Ammon's horn (tissue), 1 donor: ENCODE results near the gene AKIRIN2.
"Not testable (repeated sequence)": the region's sequence is repeated elsewhere in the genome, so short reads cannot be mapped to it uniquely, and the experiment has no call there.

Experiments used
- DNase-seq: peaks from one replicate; pipeline ENCODE4 v3.0.0-alpha.2; 2016; ENCODE audit warnings: low spot score

AKIRIN2 gene

DNA sequence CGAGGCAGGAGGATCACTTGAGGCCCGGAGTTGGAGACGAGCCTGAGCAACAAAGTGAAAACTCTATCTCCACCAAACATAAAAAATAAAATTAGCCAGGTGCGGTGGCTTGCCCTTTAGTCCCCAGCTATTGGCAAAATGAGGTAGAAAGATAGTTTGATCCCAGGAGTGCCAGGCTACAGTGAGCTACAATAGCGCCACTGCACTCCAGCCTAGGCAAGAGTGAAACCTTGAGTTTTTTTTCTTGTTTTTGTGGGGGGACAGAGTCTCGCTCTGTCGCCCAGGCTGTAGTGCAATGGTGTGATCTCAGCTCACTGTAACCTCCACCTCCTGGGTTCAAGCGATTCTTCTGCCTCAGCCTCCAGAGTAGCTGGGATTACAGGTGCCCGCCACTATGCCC is 14.1 kb downstream of the AKIRIN2 start:
- DNase-seq, result not testable (repeated sequence)

DNA sequence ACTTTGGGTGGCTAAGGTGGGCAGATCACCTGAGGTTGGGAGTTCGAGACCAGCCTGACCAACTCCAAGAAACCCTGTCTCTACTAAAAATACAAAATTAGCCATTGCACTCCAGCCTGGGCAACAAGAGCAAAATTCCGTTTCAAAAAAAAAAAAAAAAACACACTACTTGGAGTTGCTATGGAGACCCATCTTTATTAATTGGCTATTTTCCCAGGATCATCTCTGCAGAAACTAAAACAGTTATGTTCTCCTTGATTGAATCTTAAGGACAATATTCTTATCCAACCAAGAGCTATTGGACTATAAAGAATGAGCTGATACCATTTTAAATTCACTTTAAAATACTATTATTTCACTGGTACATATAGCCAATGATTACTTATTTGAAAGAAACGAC is 14.7 kb downstream of the AKIRIN2 start:
- no peak for DNase-seq

DNA sequence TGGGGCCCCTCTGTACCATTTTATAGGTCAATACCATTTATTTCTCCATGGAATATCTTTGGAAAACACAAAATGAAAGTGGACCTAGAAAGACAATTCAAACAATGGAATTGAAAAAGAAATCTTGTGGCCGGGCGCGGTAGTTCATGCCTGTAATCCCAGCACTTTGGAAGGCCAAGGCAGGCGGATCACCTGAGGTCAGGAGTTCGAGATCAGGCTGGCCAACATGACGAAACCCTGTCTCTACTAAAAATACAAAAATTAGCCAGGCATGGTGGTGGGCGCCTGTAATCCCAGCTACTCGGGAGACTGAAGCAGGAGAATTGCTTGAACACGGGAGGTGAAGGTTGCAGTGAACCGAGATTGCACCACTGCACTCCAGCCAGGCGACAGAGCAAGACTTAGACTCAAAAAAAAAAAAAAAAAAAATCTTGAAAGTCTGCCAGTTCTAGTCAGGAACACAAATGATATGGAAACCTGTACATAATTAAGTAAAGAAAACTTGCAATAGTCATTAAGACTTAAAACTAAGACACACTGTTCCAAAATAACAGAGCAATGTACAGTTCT is 15.3 kb downstream of the AKIRIN2 start:
- DNase-seq, result not testable (repeated sequence)

DNA sequence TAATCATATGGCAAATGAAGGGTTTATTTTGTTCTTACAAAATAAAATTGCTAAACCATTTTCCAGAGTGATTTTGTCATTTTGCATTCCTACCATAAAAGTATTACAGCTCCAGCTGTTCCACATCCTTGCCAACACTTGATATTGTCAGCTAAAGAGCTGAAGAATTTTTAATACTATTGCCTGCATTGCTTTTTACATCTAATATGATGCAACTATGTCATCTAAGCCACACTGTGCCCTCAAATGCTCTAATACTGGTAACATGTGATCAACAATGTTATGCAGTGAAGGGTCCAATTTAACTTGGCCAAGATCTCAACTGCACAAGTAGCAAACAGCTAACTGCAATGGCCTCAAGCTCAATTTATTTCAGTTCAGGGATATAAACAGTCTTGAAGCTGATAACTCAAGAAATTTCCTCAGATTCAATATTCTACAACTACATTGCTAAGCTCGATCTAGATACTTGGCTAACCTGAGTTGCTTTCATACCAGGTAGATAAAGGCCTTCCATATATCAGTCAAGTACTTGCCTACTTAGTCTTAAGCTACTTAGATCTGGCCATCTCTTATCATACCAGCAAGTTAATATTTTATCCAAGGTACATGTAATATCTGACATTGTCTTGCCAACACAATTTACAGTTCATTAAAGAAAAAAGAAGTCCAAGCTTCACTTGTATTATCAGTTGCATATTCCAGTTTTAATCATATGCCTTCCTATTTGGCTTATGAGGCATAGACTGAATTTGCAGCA is 17.0 kb downstream of the AKIRIN2 start:
- DNase-seq, result no peak

DNA sequence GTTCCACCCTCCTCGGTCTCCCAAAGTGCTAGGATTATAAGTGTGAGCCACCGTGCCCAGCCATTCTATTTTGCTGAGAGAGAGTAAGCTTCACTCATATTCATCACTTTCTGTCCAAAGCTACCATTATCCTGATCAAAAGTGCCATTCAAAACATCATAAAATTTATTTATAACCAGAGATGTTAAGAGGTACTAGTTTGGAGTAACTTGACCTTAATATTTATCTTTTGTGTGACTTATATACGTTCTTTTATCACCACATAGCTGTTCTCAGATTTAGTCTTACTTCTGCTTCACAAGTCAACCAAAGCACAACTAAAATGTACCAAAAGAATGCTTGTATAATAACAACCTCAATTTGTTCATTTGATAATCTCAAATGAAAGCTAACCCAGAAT is 18.1 kb downstream of the AKIRIN2 start:
- no peak for DNase-seq

DNA sequence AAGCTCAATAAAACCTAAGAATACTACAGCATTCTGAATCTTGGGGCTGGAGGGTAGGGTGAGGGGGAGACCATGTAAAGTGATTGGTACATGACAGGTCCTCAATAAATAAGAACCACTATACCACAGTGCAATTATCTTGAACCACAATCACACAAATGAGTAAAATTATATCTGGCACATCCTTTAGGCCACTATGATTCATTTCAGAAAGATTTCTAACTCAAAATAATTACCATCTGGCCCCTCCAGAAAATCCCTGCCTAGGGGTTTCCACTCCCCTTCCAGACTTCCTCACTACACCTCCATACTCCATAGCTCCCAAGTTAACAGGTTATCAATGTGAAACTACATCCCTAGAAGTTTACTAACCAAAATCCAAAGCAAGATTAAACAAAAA is 19.7 kb downstream of the AKIRIN2 start:
- DNase-seq, result no peak

DNA sequence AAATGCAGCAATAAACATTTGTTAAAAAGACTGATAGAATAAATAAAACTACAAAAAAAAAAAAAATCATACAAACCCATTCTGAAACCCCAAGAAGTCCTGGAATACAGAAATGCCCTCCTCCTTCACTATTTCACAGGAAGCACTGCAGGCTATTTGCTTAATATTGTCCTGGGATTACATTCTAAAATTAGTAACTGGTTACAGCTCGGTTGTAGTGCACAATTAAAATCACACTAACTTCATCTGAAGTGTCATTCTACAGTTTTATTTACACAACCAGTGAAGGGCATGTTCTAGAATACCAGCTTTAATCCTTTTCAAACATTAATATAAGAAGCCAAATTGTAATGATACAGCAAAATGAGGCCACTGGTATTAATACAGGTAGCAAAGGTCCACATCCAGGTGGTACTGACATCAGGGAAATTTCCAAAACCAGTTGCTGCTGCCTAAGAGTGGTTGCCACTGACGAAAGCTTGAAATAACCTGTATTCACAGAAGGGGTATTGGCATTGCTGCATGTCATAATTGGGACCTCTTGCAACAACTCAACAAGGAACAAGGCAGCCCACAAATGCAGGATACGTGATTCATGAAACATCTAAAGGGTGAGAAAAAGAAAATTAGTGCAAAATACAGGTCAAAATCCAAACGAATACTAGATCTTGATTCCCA is 26.9 kb downstream of the AKIRIN2 start:
- DNase-seq, result no peak

DNA sequence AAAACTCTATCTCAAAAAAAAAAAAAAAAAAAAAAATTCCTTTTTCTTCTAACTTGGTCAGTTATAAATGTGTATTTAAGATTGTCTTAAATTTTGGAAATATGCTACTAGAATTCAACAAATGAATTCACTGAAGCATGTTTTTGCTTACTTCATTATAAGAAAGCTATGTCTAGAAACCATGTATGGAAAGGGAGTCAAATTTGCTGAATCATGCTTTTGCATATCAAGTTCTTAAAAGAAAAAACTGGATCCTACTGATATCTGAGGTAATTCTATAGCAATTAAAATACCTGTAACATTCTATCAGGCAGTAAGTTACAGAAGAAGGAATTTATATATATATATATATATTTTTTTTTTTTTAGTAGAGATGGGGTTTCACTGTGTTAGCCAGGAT is 27.7 kb downstream of the AKIRIN2 start:
- DNase-seq, result no peak

DNA sequence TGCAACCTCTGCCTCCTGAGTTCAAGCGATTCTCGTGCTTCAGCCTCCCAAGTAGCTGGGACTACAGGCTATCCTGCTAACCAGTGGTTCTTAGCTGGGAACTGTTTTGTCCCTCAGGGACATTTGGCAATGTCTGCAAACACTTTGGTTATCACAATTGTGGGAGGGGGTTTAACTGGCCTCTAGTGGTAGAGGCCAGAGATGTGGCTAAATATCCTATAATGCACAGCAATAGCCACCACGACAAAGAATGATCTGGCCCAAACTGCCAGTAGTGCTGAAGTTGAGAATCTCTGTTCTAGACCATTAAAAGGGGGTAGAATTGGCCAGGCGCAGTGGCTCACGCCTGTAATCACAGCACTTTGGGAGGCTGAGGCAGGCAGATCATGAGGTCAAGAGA is 28.8 kb downstream of the AKIRIN2 start:
- DNase-seq, result no peak

DNA sequence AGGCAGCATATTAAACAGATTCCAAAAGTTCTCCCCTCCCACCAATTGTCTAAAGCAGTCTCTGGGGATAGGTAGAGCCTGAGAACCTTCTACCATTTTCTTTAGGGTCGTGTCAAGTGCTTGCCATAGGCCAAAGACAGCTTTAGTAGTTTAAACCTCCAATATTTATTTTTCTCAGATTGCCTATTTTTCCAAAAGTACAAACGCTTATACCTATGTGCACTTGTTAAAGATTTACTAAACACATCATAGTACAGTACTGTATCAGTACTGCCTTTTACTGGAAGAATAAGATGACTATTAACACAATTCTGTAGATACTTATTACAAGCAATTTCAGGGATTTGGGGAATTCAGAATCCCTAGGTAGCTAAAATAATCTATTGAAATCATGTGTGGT is 29.4 kb downstream of the AKIRIN2 start:
- no peak for DNase-seq

DNA sequence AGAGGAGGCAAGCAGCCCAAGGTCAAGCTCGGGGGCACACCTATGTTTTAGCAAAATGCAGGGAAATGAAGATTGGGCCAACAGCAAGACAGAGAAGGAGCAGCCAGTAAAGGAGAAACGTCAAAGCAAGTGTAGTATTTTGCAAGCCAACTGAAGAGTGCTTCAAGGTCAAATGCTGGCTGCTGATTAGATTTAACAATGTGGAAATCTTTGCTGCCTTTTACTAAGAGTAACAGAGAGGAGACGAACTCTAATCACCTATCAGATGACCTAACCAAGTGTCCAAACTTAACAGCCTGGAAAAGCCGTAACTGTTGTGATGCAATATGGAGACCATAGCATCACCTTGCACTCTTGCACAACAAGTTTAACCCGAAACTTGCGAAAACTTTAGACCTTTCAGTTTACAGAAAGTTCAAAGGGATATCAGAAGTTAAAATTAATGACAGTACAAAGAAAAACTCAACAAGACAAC is 30.4 kb downstream of the AKIRIN2 start:
- no peak for DNase-seq

DNA sequence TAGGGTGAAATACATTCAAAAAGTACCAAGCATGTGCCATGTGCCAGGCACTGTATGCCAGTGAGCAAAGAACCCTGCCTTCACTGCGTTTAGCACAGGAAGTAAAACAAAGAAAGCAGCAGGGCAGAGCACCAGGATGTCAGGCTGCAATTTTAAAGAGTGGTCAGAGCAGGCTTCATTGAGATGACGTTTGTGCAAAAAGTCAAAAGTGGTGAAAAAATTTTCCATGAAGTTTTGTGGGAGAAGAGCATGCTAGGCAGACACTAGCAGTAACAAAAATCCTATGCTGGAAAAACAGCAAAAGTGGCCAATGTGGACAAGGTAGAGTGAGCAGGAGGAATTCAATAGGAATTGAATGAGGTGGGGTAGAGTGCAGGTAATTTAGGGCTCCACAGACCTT is 31.3 kb downstream of the AKIRIN2 start:
- no peak for DNase-seq

DNA sequence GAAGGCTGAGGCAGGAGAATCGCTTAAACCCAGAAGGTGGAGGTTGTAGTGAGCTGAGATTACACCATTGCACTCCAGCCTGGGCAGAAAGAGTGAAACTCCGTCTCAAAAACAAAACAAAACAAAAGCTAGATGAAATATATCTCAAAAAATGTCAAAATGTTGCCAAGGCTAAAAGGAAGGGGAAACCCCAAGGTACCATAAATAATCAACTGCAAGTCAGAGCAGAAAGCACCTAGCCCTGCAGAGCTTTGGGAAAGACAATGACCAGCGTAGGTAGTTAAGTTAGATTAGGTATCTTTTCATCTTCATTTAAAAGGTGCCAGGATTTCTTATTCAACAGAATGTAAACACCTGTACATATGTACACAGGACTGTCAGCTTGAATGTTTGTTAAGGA is 33.0 kb downstream of the AKIRIN2 start:
- no peak for DNase-seq

DNA sequence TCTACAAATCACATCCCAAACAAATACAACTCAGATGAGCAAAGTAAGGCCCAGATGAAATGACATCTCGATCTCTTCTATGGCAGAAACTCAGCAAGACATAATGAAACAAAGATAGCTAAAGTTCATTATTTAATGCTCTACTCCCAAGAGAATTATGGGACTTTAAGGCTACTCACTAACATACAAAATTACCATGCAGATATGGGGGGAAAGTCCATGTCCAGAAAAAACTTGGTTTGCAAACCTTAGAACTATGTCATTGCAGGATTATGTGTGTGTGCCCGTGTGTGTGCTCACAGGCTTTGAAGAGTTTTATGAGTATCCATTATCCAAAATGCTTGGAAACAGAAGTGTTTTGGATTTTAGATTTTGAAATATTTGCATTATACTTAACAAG is 34.0 kb downstream of the AKIRIN2 start:
- DNase-seq, result no peak

DNA sequence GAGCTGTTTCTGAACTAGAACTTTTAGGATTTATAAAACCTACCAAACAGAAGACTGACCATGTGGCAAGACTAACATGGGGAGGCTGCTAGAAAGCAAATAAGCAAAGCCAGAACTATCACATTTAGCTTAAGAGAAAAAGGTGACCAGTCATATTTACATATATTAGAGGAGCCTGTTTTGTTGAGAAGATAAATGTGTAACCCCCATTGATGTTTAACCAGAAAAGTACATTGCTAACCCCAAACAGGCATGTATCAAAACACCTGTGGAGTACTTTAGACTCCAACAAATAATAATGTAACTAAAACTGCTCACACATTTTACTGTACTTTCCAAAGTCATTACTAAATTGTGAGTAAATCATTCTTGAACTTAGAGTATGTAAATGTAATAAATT is 35.0 kb downstream of the AKIRIN2 start:
- DNase-seq, result no peak

DNA sequence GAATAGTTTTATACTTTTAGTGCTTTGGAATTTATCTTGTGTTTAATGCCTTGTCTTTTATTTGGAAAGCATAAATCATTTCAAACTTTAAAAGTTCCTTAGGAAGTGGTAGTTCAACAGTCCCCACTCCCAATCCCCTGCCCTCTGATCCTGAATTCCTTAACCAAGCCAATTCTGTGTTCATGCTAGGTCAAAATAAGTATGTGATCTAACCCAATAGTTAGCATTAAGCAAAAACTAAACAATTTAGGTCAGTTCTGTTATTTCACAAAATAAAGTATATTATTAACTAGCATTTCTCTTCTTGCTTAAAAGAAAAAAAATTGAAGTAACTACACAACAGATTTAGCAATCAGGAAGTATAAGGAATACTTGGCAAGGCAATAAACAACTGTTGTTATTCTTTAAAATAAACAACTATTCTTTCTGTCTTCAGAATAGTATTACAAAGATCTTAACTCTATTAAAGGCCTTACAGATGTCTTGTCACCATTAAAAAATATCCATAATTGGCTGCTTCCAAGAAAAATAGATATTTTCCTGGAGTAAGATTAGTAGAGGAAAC is 37.0 kb downstream of the AKIRIN2 start:
- DNase-seq, result no peak

DNA sequence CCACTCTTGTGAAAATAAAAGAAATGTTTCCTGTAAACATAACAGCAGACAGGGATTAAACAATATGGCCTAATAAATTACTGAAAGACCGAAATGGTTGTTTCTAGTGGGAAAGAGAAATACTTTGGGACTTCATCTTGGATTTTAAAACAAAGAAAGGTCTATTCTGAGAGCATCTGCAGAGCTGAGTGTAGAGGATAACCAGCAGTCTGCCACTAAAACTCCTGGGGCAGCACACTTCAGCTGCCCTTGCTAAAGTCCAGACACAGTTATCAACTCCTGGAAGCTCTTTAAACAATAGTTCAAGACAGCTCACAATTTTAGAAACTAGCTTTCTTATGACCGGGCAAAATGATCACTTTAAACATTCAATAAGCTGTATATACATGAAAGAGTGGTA is 38.6 kb downstream of the AKIRIN2 start:
- DNase-seq, result no peak

DNA sequence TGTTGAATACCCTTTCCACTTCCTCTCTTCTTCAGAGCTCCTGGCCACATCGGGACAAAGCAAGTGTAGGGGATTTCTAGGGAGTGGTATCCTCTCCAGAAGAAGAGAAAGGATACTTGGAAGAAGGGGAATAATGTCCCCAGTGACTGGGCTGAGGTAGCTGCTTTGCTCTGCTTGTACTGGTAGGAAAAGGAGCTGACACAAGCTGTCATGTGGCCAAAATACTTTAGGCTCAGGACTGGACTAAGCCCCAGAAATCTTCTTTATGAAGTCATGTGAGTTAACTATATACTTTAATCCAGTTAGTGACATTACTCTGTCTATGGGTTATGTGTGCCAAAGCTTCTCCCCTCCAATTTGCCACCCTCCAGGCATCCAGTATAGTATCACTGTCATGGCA is 40.5 kb downstream of the AKIRIN2 start:
- DNase-seq, result no peak

DNA sequence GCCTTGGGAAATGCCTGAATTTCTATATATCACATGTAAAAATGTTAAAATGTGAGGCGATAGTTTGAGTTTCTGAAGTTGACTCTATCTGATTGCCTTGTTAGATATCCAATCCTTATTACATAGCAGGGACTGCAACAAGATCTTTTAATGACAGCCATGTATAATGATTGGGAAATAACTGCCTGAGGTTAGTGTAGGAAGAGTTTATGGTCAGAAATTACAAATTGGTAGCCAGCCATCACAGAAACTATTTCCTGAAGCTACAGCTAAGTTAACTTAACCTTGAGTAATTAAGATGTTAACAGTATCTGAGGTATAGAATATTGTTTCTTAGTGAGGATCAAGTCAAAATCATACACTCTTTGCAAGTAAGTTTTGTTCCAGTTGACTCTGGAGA is 41.0 kb downstream of the AKIRIN2 start:
- no peak for DNase-seq

DNA sequence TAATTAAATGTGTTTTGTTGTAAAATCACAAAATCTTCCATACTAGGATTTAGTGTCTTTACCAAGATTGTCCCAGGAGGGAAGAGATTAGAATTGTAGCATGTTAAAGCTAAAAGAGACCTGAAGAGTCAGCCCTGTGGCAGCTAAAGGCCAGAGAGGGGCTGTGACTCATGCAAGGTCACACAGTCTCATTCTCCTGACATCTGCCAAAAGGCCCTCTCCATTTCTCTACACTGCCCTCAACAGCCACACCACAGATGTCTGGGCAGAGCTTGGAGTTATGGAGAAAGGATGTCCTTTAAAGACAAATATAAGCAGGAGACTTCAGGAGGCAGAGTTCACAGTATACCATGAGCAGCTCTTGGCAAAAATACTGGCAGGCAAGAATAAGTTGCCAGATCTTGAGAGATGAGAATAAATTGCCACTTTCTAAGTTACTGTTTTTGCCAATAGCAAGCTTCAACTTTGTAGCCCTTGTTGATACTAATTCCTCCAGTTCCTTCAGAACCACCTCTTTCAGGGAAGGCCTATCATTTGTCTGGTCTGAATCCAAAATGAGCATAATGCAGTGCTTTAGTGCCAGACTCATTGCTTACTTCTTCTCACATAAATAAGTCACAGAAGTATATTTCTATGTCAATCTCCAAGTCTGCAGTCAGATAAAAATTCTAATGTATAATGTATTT is 41.7 kb downstream of the AKIRIN2 start:
- DNase-seq, result no peak

DNA sequence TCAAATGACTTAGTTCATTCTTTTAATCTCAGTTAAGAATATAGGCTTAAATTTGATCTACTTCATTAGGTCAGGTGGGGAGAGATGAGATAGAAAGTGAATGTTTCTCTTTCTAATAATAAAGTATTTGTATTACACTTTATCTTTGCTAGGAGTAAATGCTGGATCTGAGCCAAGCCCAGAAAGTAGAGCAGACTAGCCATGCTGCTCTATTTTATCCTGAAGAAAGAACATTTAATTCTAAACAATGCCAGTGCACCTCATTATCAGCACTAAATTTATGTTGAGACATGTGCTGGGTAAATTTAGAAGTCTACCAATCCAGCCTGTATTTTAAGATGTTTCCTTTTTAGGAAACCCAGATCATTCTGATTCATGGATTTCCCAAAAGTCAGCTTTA is 43.5 kb downstream of the AKIRIN2 start:
- no peak for DNase-seq

DNA sequence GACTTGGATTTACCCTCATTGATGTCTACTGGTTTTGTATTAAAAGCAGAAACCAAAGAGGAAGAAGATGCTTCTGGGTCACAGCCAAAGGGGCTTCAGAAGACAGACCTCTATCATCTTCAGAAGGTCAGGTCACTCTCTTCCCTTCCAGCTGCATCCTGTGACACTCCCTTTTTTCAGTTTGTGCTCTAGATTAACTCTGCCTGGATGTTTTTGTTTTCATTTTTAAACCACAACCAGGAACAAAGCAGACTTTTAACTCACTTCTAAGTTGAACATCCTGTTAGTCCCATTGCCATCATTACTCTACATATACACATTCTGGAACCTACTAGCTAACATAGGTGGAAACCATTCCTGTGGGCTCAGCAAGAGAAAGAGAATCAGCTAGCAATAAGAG is 45.2 kb downstream of the AKIRIN2 start:
- no peak for DNase-seq

DNA sequence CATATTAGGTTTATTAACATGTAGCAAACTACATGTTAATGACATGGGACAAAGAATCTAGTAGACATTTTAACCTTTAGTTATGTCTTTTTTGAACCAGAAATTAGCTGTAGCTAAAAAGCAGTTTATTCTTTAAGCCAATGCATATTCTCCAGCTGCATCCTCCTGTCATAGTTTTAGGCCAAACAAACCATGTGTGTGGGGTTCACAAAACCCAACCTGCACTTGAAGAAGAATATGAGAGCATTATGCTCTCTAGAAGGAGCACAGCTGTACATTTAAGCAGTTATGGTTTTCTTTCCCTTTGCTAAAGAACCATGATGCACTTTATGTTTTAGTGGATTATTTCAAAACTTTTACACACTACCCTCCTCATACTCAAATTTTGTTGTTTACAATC is 46.2 kb downstream of the AKIRIN2 start:
- DNase-seq, result no peak
